GM12878 (cell line): ENCODE measurements around the gene NTM. TPM values are rescaled to one million over a fixed set of nuclear protein-coding genes. Genes with fewer than 3 reads are reported as not detected.

Source experiments
- ATF7 ChIP-seq: fragments of 450-650 bp; IDR thresholded peaks from 2 replicates; pipeline ENCODE4 v1.6.1; 2016; ENCODE audit warnings: low read depth, mild to moderate bottlenecking
- BACH1 ChIP-seq: fragments of 450-650 bp; IDR thresholded peaks from 2 replicates; pipeline ENCODE4 v1.6.1; 2017; ENCODE audit warnings: mild to moderate bottlenecking, borderline replicate concordance
- CREB1 ChIP-seq: IDR thresholded peaks from 2 replicates; pipeline ENCODE4 v1.6.1; 2012; ENCODE audit warnings: low read depth, mild to moderate bottlenecking, inconsistent platforms
- EED ChIP-seq: sonication (generic); IDR thresholded peaks from 2 replicates; pipeline ENCODE4 v1.6.1; 2016; ENCODE audit warnings: antibody characterized with exemption, low read depth
- ELK1 ChIP-seq: IDR thresholded peaks from 2 replicates; pipeline ENCODE4 v1.6.1; 2012; ENCODE audit warnings: low read depth, low read length, improper control_type of control experiment
- EZH2 ChIP-seq: IDR thresholded peaks from 2 replicates; pipeline ENCODE4 v1.6.1; 2012; ENCODE audit warnings: low read depth, mild to moderate bottlenecking, control low read depth, inconsistent platforms, low read length, borderline replicate concordance; ENCODE audit not compliant: control insufficient read depth
- GATAD2B ChIP-seq: fragments of 450-650 bp; conservative IDR thresholded peaks from 2 replicates; pipeline ENCODE4 v1.6.1; 2017; ENCODE audit warnings: low read depth, mild to moderate bottlenecking, moderate library complexity
- KDM1A ChIP-seq: fragments of 200-600 bp; sonication (generic); IDR thresholded peaks from 2 replicates; pipeline ENCODE4 v1.6.1; 2016; ENCODE audit warnings: borderline replicate concordance
- MXI1 ChIP-seq: fragments of 150-350 bp; IDR thresholded peaks from 2 replicates; pipeline ENCODE4 v1.6.1; 2011; ENCODE audit warnings: low read depth, mild to moderate bottlenecking, inconsistent platforms, low read length, improper control_type of control experiment
- PML ChIP-seq: IDR thresholded peaks from 2 replicates; pipeline ENCODE4 v1.6.1; 2012; ENCODE audit warnings: low read length, inconsistent platforms
- RELB ChIP-seq: fragments of 450-650 bp; IDR thresholded peaks from 2 replicates; pipeline ENCODE4 v1.6.1; 2017; ENCODE audit warnings: low read depth, mild to moderate bottlenecking, moderate library complexity
- SUPT20H ChIP-seq: IDR thresholded peaks from 2 replicates; pipeline ENCODE4 v1.6.1; 2011; ENCODE audit warnings: low read depth, mild to moderate bottlenecking, low read length, moderate library complexity, borderline replicate concordance; ENCODE audit not compliant: control insufficient read depth
- ZBTB33 ChIP-seq: fragments of 450-650 bp; IDR thresholded peaks from 2 replicates; pipeline ENCODE4 v1.6.1; 2017; ENCODE audit warnings: mild to moderate bottlenecking
- ZBTB40 ChIP-seq: fragments of 450-650 bp; IDR thresholded peaks from 2 replicates; pipeline ENCODE4 v1.6.1; 2016; ENCODE audit warnings: mild to moderate bottlenecking, moderate library complexity, borderline replicate concordance
- ZNF274 ChIP-seq: IDR thresholded peaks from one replicate; pipeline ENCODE4 v1.8.0; 2011; ENCODE audit not compliant: insufficient read length, insufficient read depth
- ZNF592 ChIP-seq: fragments of 450-650 bp; IDR thresholded peaks from 2 replicates; pipeline ENCODE4 v1.6.1; 2017; ENCODE audit warnings: mild to moderate bottlenecking, moderate library complexity
- polyA plus RNA-seq, 11 experiments: library from polyadenylated mRNA; depleted of rRNA in 4 of 11; unstranded in 6 of 11; stranded (reverse) in 5 of 11; fragments of >200 nt; fragmentation: Nextera tagmentation in 4 of 11; fragmentation: Illumina TruSeq in 1 of 11; extraction: Ambion mirVana in 4 of 11; extraction: Trizol in 1 of 11; gene quantifications; 1 replicate in 1 of 11; 2 replicates in 10 of 11; pipeline versions ENCODE4 v1.2.1 to v1.2.3, GENCODE V29; 2011 to 2016; ENCODE audit warnings: inconsistent platforms in 2 of 11, missing spikeins in 2 of 11, low read depth in 1 of 11
- total RNA-seq, 4 experiments: library from RNA; depleted of rRNA in 3 of 4; stranded (reverse); fragments of >200 nt in 3 of 4; fragmentation: Illumina TruSeq in 1 of 4; extraction: Trizol in 1 of 4; gene quantifications; 2 replicates each; pipeline versions ENCODE4 v1.2.1 to v1.2.3, GENCODE V29; 2013 to 2021

Gene NTM
- total and polyA plus RNA-seq, 10 of the 15 experiments (the other 5 are each of a cell fraction or from before 2014, with no cell fraction given) = not detected

GRCh38 chr11:132357811-132358572, 987.6 kb downstream of the NTM start (continued):
- TF ChIP-seq ZBTB33 (no peak), EED (peak; percentile 99), MXI1 (no peak; the same call in 1 of the 2 replicates), ZBTB40 (no peak), ATF7 (peak; percentile 79), ELK1 (no peak), CREB1 (peak; percentile 5; the same call in 1 of the 2 replicates), ZNF274 (no peak), RELB (peak; percentile 80), PML (peak; percentile 64; the same call in 1 of the 2 replicates), ZNF592 (no peak), BACH1 (peak; percentile 94), EZH2 (no peak), KDM1A (no peak), SUPT20H (no peak), GATAD2B (peak; percentile 79; the same call in 1 of the 2 replicates)
